Neural progenitor cell (in vitro differentiated cells): ENCODE measurements around the gene SCAMP4.

ENCODE experiments used
- EZH2phosphoT487 ChIP-seq: fragments of 200-600 bp; sonication (generic); IDR thresholded peaks from 2 replicates; pipeline ENCODE4 v1.6.1; 2017; ENCODE audit warnings: antibody characterized with exemption
- TF ChIP-seq, protein P1 (sequence below): fragments of 200-600 bp; sonication (generic); IDR thresholded peaks from 2 replicates; pipeline ENCODE4 v1.5.1; 2017; ENCODE audit warnings: antibody characterized with exemption, mild to moderate bottlenecking

DNA sequence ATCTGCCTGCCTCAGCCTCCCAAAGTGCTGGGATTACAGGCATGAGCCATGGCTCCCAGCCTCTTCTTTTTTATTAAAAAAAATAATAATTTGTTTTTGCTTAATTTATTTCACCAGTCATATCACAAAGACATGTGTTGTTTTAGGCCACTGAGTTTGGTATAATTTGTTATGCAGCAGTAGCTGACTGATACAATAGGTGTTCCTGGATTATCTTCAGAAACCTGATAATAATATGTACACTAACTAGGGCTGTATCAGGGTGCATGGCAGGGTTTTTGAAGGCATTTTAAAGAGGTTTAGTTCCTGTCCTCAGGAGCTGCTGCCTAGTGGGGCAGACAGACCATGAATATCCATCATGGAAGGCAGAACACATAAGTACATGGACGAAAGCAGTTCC lies 26.2 kb downstream of the SCAMP4 start:
- TF ChIP-seq, protein P1, sequence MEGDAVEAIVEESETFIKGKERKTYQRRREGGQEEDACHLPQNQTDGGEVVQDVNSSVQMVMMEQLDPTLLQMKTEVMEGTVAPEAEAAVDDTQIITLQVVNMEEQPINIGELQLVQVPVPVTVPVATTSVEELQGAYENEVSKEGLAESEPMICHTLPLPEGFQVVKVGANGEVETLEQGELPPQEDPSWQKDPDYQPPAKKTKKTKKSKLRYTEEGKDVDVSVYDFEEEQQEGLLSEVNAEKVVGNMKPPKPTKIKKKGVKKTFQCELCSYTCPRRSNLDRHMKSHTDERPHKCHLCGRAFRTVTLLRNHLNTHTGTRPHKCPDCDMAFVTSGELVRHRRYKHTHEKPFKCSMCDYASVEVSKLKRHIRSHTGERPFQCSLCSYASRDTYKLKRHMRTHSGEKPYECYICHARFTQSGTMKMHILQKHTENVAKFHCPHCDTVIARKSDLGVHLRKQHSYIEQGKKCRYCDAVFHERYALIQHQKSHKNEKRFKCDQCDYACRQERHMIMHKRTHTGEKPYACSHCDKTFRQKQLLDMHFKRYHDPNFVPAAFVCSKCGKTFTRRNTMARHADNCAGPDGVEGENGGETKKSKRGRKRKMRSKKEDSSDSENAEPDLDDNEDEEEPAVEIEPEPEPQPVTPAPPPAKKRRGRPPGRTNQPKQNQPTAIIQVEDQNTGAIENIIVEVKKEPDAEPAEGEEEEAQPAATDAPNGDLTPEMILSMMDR, result no peak
- no peak for TF ChIP-seq EZH2phosphoT487
